Ovary (tissue), 9 donors: ENCODE measurements around the gene GSKIP. TPM values are rescaled to one million over a fixed set of nuclear protein-coding genes. Genes with fewer than 3 reads are reported as not detected.

Experiments used
- DNase-seq, 5 donors: peaks; one replicate each; pipeline ENCODE4 v3.0.0-alpha.2; 2019 to 2020
- H3K27ac ChIP-seq, 2 donors: fragments of 200-600 bp; one replicate each; pipeline versions ENCODE4 v1.5.1 to v1.8.0; 2019 to 2022
- H3K27me3 ChIP-seq: fragments of 200-600 bp; one replicate; pipeline ENCODE4 v1.8.0; 2022
- H3K36me3 ChIP-seq: fragments of 200-600 bp; sonication (generic); one replicate; pipeline ENCODE4 v1.5.1; 2019
- H3K4me1 ChIP-seq: one replicate; pipeline ENCODE4 v1.8.1; 2013; ENCODE audit warnings: mild to moderate bottlenecking, moderate library complexity; ENCODE audit not compliant: insufficient read depth
- H3K4me3 ChIP-seq: fragments of 200-600 bp; sonication (generic); one replicate; pipeline ENCODE4 v1.5.1; 2017
- H3K9me3 ChIP-seq, 2 donors: fragments of 200-600 bp in 1 of 2; sonication (generic) in 1 of 2; one replicate each; pipeline versions ENCODE4 v1.5.1 to v1.8.1; 2013 to 2019; ENCODE audit warnings: mild to moderate bottlenecking in 1 of 2, moderate library complexity in 1 of 2
- EP300 ChIP-seq: sonication (generic); formaldehyde crosslinking; IDR thresholded peaks from one replicate; pipeline ENCODE4 v1.6.1; 2017; ENCODE audit warnings: antibody characterized with exemption
- POLR2A ChIP-seq: fragments of 450-650 bp; IDR thresholded peaks from one replicate; pipeline ENCODE4 v1.6.1; 2017; ENCODE audit warnings: antibody characterized with exemption, mild to moderate bottlenecking, moderate library complexity
- WGBS, 3 donors: extraction: QIAGEN DNeasy Blood & Tissue Kit in 1 of 3; methylation state at CpG; one replicate each; pipeline versions ENCODE4 v1.1.5 to v1.1.7; 2013 to 2017; 5-methylcytosine and 5-hydroxymethylcytosine counted together
- intact Hi-C, 4 donors: fragments of 100-400 bp; cut with DNase I; formaldehyde crosslinking; loops; one replicate each; pipeline versions ENCODE4 v1.11.0 to v1.15.1; 2022 to 2023
- polyA plus RNA-seq, 2 donors: library from polyadenylated mRNA; stranded (reverse); fragments of 200-250 nt in 1 of 2; fragments of 350-450 nt in 1 of 2; fragmentation: Illumina TruSeq in 1 of 2; extraction: RNeasy Lipid Tissue Mini Kit (QIAGEN cat#74804) in 1 of 2; gene quantifications; one replicate each; pipeline ENCODE4 v1.2.3, GENCODE V29; 2013 to 2014
- total RNA-seq, 7 donors: library from RNA; depleted of rRNA in 2 of 7; stranded (reverse); fragments of >200 nt in 2 of 7; fragmentation: NEBNext Ultra II Directional in 3 of 7; extraction: Animal tissue kit (Norgen Biotek cat#: 25700) in 3 of 7; gene quantifications; one replicate each; pipeline versions ENCODE4 v1.1.0 to v1.2.4, GENCODE V29; 2016 to 2023
- TF ChIP-seq, protein P1 (sequence below), 3 donors: fragments of 450-650 bp in 2 of 3; fragments of 200-600 bp in 1 of 3; IDR thresholded peaks; one replicate each; pipeline versions ENCODE4 v1.5.1 to v1.8.0; 2016 to 2022; ENCODE audit warnings: antibody characterized with exemption in 3 of 3, mild to moderate bottlenecking in 1 of 3
- donor health status: DM: no; HTN: no; CAD: no; lungs with moderate emphysema.
- donor health status: DM: no; HTN: no; CAD: no.
- donor health status: Bipolar disorder and iron deficiency.
- donor health status: DM: yes; HTN: yes; CAD: no.
- donor health status: DM: no; HTN: no; CAD: no.
- donor health status: DM: yes; HTN: yes; CAD: no.

GSKIP gene
- total and polyA plus RNA-seq, 9 donors = 6.3 to 15.4 (median 10.1) TPM

DNA sequence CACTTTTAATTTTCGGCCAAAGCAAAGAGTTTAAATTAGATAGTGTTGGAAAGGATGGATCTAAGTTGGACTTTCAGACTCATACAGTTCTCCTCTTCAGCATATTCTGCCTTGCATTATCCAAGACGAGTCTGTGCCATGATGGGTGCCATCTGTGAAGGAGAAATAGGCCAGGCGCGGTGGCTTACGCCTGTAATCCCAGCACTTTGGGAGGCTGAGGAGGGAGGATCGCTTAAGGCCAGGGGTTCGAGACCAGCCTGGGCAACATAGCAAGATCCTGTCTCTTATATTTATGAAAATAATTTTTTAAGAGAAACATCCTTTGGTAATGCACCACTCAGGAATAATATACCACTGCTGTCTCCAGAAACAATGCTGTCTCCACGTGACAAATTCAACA lies 35.1 kb downstream of the GSKIP start:
- H3K4me3 ChIP-seq = no peak overlapping the region
- H3K9me3 ChIP-seq = no peaks in the 10 kb centered on the region
- H3K27ac ChIP-seq = no peak overlapping the region
- intact Hi-C loops = no loop called here
- TF ChIP-seq, protein P1, sequence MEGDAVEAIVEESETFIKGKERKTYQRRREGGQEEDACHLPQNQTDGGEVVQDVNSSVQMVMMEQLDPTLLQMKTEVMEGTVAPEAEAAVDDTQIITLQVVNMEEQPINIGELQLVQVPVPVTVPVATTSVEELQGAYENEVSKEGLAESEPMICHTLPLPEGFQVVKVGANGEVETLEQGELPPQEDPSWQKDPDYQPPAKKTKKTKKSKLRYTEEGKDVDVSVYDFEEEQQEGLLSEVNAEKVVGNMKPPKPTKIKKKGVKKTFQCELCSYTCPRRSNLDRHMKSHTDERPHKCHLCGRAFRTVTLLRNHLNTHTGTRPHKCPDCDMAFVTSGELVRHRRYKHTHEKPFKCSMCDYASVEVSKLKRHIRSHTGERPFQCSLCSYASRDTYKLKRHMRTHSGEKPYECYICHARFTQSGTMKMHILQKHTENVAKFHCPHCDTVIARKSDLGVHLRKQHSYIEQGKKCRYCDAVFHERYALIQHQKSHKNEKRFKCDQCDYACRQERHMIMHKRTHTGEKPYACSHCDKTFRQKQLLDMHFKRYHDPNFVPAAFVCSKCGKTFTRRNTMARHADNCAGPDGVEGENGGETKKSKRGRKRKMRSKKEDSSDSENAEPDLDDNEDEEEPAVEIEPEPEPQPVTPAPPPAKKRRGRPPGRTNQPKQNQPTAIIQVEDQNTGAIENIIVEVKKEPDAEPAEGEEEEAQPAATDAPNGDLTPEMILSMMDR (IDR thresholded peaks at IDR 0.05) = no peak
- TF ChIP-seq POLR2A = no peak
- no peak for TF ChIP-seq EP300
- WGBS, 3 donors = 87 to 91% (median 90%) methylated on average over 8 of the region's 8 CpGs
- H3K27me3 ChIP-seq = no peaks in the 10 kb centered on the region
- DNase-seq = no peak
- H3K4me1 ChIP-seq = no peaks in the 10 kb centered on the region
- no peaks in the 10 kb centered on the region for H3K36me3 ChIP-seq

DNA sequence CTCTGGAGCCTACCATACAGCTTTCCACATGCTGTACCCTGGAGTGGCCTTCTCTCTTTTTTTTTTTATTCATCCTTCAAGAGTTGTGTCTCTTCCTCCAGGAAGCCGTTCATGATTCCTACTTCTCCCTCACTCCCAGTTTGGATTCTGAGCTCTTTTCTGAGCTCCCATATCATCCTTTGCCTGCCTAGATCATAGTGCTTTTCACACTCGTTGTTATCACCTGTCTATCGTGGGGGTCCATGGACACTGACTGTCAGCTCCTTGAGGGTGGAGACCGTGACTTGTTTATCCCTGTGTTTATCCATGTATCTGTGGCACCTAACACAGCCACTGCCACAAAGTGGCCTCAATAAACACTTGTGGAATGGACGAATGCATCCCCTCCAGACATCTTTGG lies 35.6 kb downstream of the GSKIP start:
- Histone ChIP-seq H3K9me3 (no peaks in the 10 kb centered on the region), H3K36me3 (no peaks in the 10 kb centered on the region), H3K27ac (no peak overlapping the region), H3K4me1 (no peaks in the 10 kb centered on the region), H3K4me3 (no peak overlapping the region), H3K27me3 (no peaks in the 10 kb centered on the region)
- WGBS, 3 donors = 79 to 82% (median 80%) methylated on average over 5 of the region's 5 CpGs
- TF ChIP-seq, protein P1 (IDR thresholded peaks at IDR 0.05) = no peak
- TF ChIP-seq POLR2A (no peak), EP300 (no peak)
- intact Hi-C loops = no loop called here
- no peak for DNase-seq

DNA sequence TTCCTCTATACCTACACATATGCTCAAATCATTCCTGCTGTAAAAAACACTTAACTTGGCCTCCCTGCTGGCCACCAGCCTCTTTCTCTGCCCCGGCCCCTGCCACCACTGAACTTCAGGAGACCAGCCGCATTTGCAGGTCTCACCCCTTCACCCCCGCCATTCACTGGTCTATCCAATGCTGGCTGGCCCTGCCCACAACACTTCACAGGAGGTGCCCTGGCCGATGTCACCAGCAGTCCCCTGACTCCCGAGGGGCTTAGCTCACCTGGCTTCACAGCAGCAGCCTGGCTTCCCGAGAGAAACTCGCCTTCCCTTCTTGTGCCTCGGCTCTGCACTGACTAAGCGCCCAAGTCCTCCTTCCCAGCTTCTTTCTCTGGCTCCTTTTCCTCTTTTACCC lies 36.1 kb downstream of the GSKIP start:
- Histone ChIP-seq H3K27me3 (no peaks in the 10 kb centered on the region), H3K4me3 (no peak overlapping the region), H3K4me1 (no peaks in the 10 kb centered on the region), H3K9me3 (no peaks in the 10 kb centered on the region), H3K36me3 (no peaks in the 10 kb centered on the region), H3K27ac (no peak overlapping the region)
- TF ChIP-seq, protein P1 (IDR thresholded peaks at IDR 0.05) = no peak
- TF ChIP-seq POLR2A (no peak), EP300 (no peak)
- DNase-seq = no peak
- intact Hi-C loops = no loop called here
- 75 to 76% (median 76%) methylated on average over 9 of the region's 9 CpGs for WGBS, 3 donors

DNA sequence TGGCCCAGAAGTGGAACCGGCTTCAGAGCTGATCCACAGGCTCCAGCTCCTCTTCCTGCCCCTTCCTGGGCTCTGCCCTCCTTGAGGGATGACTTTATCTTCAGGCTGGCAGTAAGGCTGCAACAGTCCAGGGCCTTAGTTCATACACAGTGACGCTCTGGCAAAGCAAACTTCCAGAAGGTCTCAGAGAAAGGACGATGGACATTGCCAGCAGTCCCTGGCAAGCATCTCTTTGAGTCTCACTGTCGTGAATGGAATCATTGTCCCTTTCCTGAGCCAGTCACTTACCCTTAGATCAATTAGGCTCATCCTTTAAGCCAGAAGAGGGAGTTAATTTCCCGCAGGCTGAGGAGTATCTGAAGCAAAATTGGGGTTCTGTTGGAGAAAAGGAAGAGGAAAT lies 37.2 kb downstream of the GSKIP start:
- TF ChIP-seq, protein P1 (IDR thresholded peaks at IDR 0.05) = no peak
- no peak for TF ChIP-seq EP300
- 83 to 87% (median 83%) methylated on average over 5 of the region's 5 CpGs for WGBS, 3 donors
- no peaks in the 10 kb centered on the region for H3K27me3 ChIP-seq
- DNase-seq = no peak
- no peaks in the 10 kb centered on the region for H3K4me1 ChIP-seq
- no peaks in the 10 kb centered on the region for H3K9me3 ChIP-seq
- intact Hi-C loops = no loop called here
- no peak overlapping the region for H3K27ac ChIP-seq
- no peak overlapping the region for H3K4me3 ChIP-seq
- no peaks in the 10 kb centered on the region for H3K36me3 ChIP-seq

DNA sequence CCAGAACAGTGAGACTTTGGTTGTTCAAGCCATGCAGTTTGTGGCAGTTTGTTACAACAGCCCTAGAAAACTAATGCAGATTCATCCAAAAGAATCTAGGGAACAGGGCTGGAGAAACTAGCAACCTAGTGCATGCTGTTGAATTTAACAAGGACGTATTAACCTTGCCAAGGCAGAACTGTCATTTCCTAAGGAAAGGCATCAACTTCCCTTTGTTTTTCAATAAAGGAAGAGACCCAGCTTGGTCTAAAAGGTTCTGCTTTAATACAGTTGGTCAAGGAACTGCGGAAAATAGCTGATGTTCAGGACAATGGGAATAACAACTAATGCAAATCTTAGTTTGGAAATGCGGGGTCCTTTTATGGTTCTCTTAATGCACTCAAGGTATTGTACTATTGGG lies 40.1 kb downstream of the GSKIP start:
- Histone ChIP-seq H3K36me3 (no peaks in the 10 kb centered on the region), H3K27ac (no peak overlapping the region), H3K4me1 (no peaks in the 10 kb centered on the region), H3K4me3 (no peak overlapping the region), H3K9me3 (no peaks in the 10 kb centered on the region), H3K27me3 (no peaks in the 10 kb centered on the region)
- intact Hi-C loops = no loop called here
- DNase-seq = no peak
- 78 to 82% (median 80%) methylated on average over 3 of the region's 3 CpGs for WGBS, 3 donors
- TF ChIP-seq EP300 (no peak), POLR2A (no peak)
- TF ChIP-seq, protein P1 (IDR thresholded peaks at IDR 0.05) = no peak
